Head of caudate nucleus (tissue), 42 donors: ENCODE results near the gene GGTLC1.

ENCODE experiments used
- DNase-seq, 42 donors: peaks; one replicate each; pipeline versions ENCODE4 v3.0.0 to v3.0.0-alpha.2; 2020 to 2021; ENCODE audit warnings: mixed read lengths in 7 of 42
- intact Hi-C: fragments of 100-400 bp; cut with DNase I; formaldehyde crosslinking; loops from one replicate; pipeline ENCODE4 v1.15.0; 2022

GGTLC1 gene

GRCh38 chr20:23988561-23988960, at the start of gene GGTLC1:
Gene GGTLC1 (minus strand): TSS chr20:23988779. CDS start chr20:23986611, 2,168 bp downstream.
- DNase-seq, result no peak
- intact Hi-C loops, result no loop called here

- no peak for DNase-seq
- intact Hi-C loops, result no loop called here
These were observed 46.2 kb upstream of the GGTLC1 start for GRCh38 chr20:24034820-24035219.

- intact Hi-C loops, result no loop called here
- no peak for DNase-seq
These were observed 45.0 kb upstream of the GGTLC1 start for GRCh38 chr20:24033565-24033964.

- DNase-seq, result no peak
- intact Hi-C loops, result no loop called here
These were observed 44.6 kb upstream of the GGTLC1 start for GRCh38 chr20:24033151-24033550.

GRCh38 chr20:24032400-24032898, 43.9 kb upstream of the GGTLC1 start:
- intact Hi-C loops, result no loop called here
- no peak for DNase-seq

GRCh38 chr20:24027229-24027628, 38.6 kb upstream of the GGTLC1 start:
- intact Hi-C loops, result no loop called here
- peak in 7 of 42 donors; percentile 3 to 47 (median 30) for DNase-seq

- no peak for DNase-seq
- intact Hi-C loops, result no loop called here
These were observed 34.1 kb upstream of the GGTLC1 start for GRCh38 chr20:24022621-24023180.

GRCh38 chr20:24018796-24019195, 30.2 kb upstream of the GGTLC1 start:
- DNase-seq, result no peak
- intact Hi-C loops, result no loop called here

GRCh38 chr20:24017458-24017755, 28.8 kb upstream of the GGTLC1 start:
- intact Hi-C loops, result no loop called here
- DNase-seq, result no peak

GRCh38 chr20:24016607-24017457, 28.3 kb upstream of the GGTLC1 start:
- intact Hi-C loops, result no loop called here
- no peak for DNase-seq

- intact Hi-C loops, result no loop called here
- peak in 14 of 42 donors; percentile 4 to 61 (median 34) for DNase-seq
These were observed 25.4 kb upstream of the GGTLC1 start for GRCh38 chr20:24013953-24014352.

GRCh38 chr20:24011282-24011681, 22.7 kb upstream of the GGTLC1 start:
- intact Hi-C loops, result no loop called here
- no peak for DNase-seq

GRCh38 chr20:24007758-24008157, 19.2 kb upstream of the GGTLC1 start:
- intact Hi-C loops, result no loop called here
- peak in 1 of 42 donors; percentile 8 for DNase-seq

- DNase-seq, result peak in 36 of 42 donors; percentile 15 to 78 (median 48)
- intact Hi-C loops, result no loop called here
These were observed 18.6 kb upstream of the GGTLC1 start for GRCh38 chr20:24007073-24007595.

- intact Hi-C loops, result no loop called here
- peak in 2 of 42 donors; percentile 18 to 27 for DNase-seq
These were observed 18.0 kb upstream of the GGTLC1 start for GRCh38 chr20:24006626-24007025.

- intact Hi-C loops, result no loop called here
- DNase-seq, result no peak
These were observed 15.9 kb upstream of the GGTLC1 start for GRCh38 chr20:24004471-24004870.

- intact Hi-C loops, result no loop called here
- DNase-seq, result no peak
These were observed 14.3 kb upstream of the GGTLC1 start for GRCh38 chr20:24002896-24003295.

- intact Hi-C loops, result no loop called here
- DNase-seq, result no peak
These were observed 13.3 kb upstream of the GGTLC1 start for GRCh38 chr20:24001712-24002405.

GRCh38 chr20:23998844-23999243, 10.3 kb upstream of the GGTLC1 start:
- no peak for DNase-seq
- intact Hi-C loops, result loop anchor here (5.0 kb wide), 1 partner anchor 62 kb away; no protein-coding TSS in a partner anchor

- DNase-seq, result no peak
- intact Hi-C loops, result loop anchor here (5.0 kb wide), 1 partner anchor 61 kb away; no protein-coding TSS in a partner anchor
These were observed 9.8 kb upstream of the GGTLC1 start for GRCh38 chr20:23998392-23998791.
